Raji (cell line): ENCODE data around the gene VCP.

Source experiments
- POLR2A ChIP-seq: IDR thresholded peaks from 2 replicates; pipeline ENCODE4 v1.6.1; 2011; ENCODE audit warnings: low read depth, low read length, control low read depth; ENCODE audit not compliant: insufficient read depth

Gene VCP

DNA sequence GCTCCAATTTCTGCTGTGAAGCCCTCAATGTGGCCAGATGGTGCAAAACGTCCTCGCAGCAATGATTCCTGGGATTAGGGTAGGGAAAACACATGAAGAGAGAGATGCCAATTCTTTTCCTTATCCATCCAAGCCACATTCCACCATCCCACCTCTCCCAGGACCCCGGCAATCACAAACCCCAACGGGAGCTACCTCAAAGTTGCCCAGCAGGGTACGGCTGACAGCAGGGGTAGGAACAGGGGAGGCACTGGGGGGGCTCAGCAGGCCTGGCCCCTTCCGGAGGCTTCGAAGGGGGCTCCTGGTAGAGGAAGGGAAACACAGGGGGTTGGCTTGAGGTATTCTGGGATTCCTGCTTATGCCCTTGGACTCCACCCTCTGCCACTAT is 33.9 kb upstream of the VCP start:
- no peak for TF ChIP-seq POLR2A

DNA sequence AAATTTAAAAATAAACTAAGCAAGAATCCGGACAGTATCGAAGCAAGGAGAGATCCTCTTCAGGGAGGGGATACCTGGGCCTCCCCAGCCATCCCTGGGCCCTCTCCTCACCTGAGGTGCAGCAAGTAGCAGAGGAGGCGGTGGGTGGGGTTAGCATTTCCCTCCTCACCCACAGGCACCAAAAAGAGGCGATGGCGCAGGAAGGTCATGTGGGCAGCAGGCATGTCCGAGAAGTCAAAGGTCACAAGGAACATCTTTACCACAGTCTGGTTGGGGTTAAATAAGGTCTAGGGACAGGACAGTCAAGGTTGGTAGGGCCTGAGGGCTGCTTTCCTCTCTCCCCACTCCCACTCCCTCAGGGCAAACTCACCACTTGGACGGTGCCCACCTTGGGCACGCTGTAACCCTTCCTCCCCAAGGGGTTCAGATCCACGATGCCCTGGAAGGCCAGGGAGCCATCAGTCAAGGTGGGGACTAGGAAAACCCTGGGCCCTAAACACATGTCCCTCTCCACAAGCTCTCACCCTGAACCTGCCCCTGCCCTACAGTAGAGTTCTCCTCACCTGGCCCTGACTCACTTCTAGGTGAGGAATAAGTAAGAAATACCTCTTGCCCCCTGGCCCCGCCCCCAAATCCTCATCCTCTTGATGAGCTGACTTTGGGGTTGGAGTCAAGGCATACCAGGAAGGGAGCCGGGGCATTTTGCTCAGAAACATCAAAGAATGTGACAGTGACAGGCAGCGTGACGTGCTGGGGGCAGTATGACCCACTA is 33.3 kb upstream of the VCP start:
- no peak for TF ChIP-seq POLR2A

DNA sequence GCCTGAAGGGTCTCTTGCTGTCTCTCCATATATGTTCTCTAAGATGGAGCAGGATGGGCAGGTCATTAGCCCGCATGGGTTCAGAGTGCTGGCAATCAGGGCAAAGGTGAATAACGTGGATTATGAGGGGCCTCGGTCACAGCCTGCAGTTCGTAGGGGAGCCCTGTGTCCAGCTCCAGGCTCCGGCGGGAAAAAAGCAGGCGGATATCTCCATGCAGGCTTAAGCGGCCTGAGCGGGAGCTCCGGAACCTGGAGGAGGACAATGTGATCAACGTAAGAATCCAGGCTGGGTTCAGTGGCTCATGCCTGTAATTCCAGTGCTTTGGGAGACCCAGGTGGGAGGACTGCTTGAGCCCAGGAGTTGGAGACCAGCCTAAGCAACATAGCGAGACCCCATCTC is 32.7 kb upstream of the VCP start:
- TF ChIP-seq POLR2A: no peak

GRCh38 chr9:35104586-35104985 is 32.2 kb upstream of the VCP start:
- no peak for TF ChIP-seq POLR2A

DNA sequence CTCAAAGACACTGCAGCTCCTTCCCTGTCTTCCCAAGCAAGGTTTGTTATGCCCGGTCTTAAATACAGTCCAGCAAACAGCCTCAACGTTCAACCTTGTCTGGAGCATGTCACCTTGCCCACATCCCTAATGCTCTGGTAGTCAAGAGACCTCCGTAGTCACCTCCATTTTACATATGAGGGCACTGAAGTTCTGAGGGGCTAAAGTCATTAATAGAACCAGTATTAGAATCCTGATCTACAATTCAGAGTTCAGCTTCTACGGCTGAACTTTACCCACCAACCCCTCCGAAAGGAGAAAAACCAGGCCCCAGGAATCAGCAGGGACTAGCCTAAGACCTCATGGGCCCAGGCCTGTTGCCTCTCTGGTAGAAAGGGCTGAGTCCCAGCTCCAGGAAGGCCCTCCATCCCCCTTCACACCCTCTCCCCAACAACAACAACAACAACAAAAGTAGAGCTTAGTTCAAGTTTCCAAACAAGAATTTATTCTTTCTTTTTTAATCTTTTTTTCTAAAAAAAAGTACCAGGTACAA is 31.3 kb upstream of the VCP start:
- no peak for TF ChIP-seq POLR2A

- peak; percentile 89 for TF ChIP-seq POLR2A
Observed at GRCh38 chr9:35102769-35103659, 30.6 kb upstream of the VCP start, which contains the start of gene STOML2. TSS of gene STOML2 (minus strand) at chr9:35103131. CDS start at chr9:35103094, 37 bp downstream.

DNA sequence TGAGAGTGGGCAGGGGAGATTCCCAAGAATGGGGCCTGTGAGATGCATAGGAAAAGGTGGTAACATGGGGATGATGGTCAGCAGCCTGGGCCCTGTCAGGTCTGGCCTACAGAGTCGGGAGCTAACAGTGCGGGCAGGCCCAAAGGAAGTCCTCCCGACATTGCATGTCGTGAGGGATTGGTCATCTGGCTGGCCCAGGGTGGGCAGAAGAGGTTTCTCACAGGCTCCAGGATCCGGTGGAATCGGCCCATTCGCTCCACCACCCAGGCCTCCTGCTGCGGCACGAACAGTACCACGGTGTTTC is 30.0 kb upstream of the VCP start:
- TF ChIP-seq POLR2A: no peak

- TF ChIP-seq POLR2A: no peak
Observed at GRCh38 chr9:35097573-35097972, 25.1 kb upstream of the VCP start.

DNA sequence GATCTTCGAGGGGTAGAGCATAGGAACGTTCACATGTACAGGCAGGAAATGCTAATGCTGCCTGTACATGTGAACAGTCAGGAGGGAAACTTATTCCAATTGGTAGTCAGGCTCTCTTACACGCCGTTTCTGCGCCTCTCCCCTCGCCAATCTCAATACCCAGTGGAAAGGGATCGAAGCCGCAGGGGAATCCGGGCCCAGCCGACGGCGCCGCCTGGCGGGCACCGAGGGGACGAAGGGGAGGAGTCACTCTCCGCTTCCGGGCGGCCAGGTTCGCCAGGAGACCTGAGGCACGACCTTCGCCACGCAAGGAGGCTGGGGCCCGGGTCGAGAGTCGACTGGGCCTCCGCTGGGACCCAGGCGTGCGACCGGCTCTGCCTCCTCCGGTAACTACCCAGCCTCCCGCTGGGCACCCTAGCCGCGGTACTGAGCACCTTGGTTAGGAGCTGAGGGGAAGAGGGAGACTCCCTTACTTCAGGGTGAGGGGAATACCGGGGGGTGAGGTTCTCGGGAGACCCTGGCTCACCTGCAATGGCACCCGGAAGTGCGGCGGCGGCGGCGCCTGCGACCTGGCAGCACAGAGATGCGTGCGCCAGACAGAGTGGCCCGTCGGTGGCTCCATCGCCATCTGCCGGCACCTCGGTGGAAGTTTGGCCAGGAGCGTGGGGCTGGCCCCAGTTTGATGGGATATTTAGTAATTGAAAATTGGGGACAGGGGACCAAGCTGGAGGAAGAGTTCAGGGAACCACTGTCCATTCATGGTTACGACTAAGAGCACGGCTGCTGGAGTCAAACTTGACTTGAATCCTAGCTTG is 23.8 kb upstream of the VCP start, which contains the start of gene PIGO:
PIGO (minus strand) TSS at position 557 of the 815 bp plus-strand sequence. CDS start 1,026 bp downstream, outside the sequence.
- TF ChIP-seq POLR2A: peak; percentile 89

DNA sequence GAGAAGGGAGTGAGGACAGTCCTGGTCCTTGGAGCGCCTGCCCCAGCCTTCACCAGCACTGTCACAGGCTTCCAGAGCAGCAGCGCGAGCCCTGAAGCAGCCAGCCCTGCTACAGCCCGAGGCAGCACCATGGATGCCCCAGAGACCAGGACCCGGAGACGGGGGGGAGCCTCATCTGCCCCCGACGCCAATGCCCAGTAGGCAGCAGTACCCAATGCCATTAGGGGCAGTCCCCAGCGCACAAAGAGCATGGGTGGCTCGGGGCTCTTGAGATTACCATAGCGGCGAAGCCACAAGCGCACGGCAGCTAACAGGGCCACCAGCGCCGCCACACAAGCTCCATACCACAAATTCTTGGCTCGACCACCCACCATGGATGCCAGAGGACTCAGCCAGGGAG is 19.1 kb upstream of the VCP start:
- no peak for TF ChIP-seq POLR2A

DNA sequence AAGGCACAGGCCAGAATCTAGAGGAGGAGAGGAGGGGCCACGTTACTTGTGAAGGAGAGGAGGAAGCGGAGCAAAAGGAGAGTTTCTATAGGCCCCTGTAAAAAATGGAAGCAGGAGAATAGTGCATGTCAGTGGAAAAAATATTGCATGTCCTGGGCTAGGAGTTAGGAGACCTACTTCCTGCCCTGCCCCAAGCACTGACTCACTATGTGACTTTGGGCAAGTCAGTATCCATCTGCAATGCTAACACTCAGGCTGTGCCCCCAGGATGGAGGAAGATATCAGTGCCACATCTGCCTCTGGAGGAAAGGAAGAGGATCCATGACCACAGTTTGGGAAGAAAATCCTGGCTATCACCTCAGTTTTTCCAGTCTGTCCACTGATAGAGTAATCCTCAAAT is 17.0 kb upstream of the VCP start:
- TF ChIP-seq POLR2A: no peak

- no peak for TF ChIP-seq POLR2A
Observed at GRCh38 chr9:35085078-35085477, 12.7 kb upstream of the VCP start.

GRCh38 chr9:35079426-35080341 is 7.3 kb upstream of the VCP start, which contains the start of gene FANCG:
TSS of gene FANCG (minus strand) at chr9:35079942. CDS start at chr9:35079524, 418 bp downstream.
- peak; percentile 85 for TF ChIP-seq POLR2A

- no peak for TF ChIP-seq POLR2A
Observed at GRCh38 chr9:35079041-35079425, 6.6 kb upstream of the VCP start.
